ENCODE measurements around the gene EIF2S1.
"Not testable (repeated sequence)": the region's sequence is repeated elsewhere in the genome, so short reads cannot be mapped to it uniquely, and the experiment has no call there.

The EIF2S1 gene

DNA sequence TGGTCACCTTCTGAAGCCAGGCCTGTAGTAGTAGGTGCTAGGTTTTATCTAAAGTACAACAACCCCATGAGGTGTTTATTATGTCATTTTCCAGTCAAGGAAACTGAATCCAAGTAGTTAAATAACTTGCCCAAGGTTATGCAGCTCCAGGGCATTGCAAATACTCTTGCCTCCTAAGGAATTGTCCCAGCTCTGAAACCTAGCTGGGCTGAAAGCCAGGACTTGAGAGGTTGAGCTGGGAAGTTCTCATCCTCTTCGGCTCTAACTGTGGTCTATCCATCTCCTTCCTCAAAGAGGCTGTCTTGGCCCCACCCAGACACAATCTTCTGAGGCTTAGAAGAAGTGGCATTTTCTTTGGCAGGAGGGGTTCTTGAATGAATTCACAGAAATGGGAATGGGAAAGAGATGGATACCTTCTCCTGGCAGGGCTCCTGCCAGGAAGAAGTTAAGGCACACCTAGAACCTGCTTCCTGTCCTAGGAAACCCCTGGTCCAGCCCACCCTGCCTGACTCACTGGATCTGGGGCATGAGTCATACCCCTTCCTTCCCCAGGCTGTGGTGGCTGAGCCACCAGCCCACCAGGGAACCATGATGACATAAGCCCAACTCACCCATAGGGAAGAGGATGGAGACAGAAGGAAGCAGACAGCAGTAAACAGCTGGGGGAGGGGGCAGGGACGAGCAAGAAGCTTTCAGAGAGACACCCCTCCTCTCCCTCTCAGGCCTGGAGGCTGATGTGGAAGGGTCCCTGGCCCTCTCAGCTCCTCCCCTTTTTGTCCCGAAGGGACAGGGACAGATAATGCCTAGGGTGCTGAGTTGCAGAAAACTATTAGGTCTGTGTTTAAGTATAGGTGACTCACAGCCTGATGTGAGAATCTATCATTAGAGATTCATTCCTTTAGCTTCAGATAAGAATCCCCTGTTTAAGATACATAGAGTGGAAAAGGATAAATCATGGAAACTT, 54.0 kb downstream of the EIF2S1 start:
- no peak for DNase-seq

DNA sequence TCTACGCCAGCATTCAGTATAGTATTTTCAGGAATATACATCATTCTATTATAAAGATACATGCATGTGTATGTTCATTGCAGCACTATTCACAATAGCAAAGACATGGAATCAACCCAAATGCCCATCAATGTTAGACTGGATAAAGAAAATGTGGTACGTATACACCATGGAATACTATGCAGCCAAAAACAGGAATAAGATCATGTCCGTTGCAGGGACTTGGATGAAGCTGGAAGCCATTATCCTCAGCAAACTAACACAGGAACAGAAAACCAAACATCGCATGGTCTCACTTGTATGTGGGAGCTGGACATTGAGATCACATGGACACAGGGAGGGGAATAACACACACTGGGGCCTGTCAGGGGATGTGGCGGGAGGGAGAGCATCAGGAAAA, 55.5 kb downstream of the EIF2S1 start:
- not testable (repeated sequence) for DNase-seq

DNA sequence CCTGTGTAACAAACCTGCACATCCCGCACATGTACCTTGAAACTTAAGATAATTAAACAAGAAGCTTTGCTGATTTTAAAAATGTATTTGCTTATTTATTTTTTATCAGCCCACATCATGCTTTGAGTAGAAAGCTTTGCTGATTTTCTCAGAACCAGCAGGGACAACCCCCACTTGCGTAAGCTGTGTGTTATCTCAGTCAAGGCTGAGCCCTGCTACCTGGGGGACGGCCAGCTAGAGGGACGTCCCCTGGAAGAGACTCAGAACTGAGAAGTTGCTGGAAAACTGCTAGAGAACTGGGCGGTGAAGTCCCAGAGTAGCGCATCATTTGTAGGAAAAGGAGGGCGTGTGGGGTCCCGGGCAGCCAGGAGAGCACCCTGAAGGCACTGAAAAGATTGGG, 56.0 kb downstream of the EIF2S1 start:
- DNase-seq, result no peak

DNA sequence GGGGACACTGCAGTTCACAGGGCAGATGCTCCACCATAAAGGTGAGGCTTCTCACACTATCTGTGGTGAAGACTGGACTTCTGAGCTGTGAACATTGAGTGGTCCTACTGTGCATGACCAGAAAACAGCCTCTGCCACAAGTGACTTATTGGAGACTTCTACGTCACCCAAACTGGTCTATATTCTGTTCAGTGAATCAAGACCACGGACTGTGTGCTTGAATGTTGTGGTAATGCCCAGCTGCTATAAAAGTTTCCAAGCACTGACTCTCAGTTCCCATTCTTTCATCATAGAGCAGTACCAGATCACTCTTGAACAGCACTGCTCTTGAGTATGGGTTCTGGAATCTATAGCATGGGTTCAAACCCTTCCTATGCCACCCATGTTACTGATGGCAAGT, 56.7 kb downstream of the EIF2S1 start:
- no peak for DNase-seq

DNA sequence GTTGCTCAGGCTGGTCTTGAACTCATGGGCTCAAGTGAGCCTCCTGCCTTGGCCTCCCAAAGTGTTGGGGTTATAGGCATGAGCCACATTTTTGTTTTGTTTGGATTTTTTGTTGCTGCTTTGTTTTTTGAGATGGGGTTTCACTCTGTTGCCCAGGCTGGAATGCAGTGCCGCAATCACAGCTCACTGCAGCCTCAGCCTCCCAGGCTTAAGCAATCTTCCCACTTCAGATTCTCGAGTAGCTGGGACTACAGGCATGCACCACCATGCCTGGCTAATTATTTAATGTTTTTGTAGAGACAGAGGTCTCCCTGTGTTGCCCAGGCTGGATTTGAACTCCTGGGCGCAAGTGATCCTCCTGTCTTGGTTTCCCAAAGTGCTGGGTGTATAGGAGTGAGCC, 57.5 kb downstream of the EIF2S1 start:
- no peak for DNase-seq

DNA sequence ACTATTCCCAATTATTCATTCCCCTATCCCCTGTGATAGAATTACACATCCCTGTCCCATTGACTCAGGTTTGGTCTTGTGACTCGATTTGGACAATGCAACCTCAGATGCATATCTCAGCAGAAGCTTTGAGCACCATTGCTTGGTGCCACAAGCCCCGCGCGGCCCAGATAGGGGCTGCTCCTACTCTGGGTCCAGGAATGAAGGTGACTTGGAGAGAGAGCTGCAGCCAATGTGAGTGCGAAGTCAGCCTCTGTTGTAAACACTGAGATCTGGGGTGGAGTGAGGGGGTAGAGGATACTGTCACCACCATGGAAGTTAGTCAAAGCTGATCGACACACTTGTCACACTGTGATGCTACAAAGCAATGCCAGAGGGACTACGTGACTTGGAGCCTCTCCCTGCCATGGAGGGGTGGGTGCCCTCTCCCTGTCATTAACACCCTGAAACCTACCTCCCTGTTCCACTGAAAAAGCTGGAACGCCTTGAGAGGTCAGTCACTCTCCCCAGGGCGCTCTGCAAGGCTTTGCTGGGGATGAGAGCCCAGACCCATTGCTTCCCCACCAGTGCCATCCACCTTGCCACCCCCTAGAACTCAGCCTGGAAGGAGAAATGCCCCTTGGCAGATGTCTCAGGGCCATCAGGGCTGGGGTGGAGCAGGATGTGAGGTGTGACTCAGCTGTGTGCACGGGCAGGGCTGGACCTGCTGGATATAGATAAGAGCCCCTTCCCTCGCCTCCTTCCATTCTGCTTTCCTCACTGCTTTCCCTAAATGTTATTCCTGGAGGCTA, 58.5 kb downstream of the EIF2S1 start:
- no peak for DNase-seq

DNA sequence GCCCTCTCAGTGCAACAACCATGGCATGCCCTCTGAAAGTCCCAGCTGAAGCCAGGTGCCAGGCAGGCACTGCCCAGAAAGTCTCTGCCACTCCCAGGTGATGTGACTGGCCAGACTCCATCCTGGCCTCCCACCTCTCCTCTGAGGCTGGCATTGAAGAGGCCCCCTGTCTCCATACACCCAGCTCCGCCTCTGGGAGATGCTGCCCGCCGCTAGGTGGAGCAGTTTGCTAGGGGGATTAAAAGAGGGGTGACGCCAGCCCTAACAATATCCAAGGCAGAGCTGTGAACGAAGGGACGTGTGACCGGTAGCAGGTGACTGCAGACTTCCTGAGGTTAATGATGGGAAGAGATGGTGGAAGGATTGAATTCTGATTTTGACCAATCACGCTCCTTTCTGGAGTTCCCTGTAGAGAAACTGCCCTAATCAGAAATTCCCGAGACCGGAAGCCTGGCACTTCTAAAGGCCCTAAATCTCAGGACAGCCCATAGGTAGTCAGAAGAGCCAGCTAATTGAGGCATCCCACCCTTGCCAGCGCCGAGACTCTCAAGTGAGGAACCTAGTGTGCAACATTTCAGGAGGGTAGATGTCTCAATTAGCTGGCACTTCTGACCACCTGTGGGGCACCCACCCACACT, 60.1 kb downstream of the EIF2S1 start:
- DNase-seq, result no peak

DNA sequence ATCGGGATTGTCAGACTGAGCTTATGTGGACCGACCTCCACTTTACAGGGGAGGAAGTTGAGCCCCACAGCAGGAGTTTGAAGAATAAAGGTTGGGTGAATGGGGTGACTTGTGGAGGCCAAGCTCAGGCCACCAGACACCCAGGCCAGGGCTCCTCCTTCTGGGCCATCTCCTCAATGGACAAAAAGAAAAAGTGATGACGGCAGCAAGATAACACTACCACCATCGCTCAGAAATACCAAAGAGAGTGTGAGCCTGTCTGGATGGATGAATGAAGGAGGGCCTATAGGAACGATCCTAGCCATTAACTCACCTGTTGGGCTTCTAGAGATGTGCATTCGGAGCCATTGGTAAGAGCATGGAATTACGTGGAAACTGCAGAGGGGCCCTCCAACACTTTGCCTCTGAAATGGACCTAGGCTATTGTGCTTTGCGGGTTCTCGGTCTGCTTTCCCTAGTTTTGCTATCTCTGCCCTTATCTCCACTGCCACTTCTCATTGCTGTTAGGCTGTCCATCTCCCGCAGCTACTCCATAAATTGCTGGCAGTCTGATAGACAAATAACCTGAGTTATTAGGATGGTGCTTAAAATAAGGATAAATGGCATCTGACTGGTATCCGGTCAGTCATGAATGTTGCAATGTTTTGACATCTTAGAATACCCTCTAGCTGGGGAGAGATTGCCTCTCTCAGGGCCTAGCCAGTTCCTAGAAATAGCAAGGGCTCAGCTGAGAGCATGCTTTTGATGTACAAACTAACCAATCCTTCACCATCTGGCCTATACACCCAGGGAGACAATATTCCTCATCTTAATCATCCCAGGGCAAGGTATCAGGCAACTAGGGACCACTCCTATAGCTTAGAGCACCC, 61.5 kb downstream of the EIF2S1 start:
- DNase-seq, result no peak

DNA sequence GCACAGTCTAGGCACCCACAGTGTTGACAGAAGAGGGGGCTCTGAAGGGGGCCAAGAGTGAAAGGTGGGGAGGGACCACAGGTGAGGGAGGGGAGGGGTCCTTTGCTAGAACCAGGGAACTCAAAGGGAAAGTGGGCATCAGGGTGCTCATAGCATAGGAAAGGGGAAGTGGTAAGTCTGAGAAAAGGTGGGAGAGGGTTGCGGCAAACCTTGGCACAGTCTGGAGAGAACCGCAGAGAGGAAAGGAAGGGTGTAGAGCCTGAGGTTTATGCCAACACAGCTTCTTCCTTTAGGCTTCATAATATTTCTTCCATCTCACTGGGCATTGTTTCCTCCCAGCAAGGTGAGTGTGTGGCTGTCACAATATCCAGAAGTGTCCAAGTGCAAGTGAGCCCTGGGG, 63.3 kb downstream of the EIF2S1 start:
- no peak for DNase-seq

DNA sequence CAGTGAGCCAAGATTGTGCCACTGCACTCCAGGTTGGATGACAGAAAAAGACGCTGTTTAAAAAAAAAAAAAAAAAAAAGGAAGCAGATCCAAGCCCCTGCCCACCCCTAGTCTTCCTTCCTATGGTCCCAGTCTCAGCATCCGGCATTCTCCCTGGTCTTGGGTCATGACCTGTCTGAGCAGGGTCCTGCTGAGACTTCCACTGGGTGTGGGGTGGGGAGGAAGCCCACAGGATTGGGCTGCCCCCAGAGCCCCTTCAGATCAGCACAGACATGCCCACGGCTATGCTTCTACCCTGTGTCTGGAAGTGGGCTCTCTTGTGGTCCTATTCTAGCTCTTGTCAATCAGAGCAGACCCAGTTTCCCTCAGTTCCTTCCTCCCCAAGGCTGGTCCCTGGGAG, 64.4 kb downstream of the EIF2S1 start:
- DNase-seq, result no peak

DNA sequence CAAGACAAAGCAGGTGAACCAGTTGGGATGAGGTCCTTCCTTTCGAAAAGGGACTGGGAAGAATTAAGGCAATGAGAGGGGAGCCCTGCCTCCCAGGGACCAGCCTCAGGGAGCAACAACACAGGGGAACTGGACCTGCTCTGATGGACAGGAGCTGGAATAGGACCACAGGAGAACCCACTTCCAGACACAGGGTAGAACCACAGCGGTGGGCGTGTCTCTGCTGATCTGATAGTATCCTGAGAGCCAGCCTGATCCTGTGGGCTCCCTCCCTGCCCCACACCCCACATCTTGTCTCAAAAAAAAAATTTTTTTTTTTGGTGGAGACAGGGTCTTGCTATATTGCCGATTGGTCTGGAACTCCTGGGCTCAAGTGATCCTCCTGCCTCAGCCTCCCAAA, 65.5 kb downstream of the EIF2S1 start:
- DNase-seq, result no peak

DNA sequence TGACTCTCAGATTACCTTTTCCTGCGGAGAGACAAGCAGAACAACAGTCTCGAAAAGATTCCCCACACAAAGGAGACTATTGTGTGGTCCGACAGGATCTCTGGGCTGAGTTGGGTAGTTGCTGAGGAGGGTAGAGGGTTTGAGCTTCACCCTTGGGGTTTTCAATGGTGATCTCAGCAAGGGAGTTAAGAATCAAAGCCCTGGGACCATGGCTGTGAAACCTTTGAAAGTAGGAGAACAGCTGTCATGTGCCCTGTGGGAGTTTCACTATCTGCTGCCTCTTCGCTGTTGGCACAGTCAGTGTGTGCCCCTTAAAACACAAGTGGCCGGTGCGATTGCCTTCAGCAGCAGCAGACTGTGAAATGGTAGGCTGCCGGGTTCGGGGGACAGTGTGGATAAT, 66.0 kb downstream of the EIF2S1 start:
- DNase-seq, result no peak

DNA sequence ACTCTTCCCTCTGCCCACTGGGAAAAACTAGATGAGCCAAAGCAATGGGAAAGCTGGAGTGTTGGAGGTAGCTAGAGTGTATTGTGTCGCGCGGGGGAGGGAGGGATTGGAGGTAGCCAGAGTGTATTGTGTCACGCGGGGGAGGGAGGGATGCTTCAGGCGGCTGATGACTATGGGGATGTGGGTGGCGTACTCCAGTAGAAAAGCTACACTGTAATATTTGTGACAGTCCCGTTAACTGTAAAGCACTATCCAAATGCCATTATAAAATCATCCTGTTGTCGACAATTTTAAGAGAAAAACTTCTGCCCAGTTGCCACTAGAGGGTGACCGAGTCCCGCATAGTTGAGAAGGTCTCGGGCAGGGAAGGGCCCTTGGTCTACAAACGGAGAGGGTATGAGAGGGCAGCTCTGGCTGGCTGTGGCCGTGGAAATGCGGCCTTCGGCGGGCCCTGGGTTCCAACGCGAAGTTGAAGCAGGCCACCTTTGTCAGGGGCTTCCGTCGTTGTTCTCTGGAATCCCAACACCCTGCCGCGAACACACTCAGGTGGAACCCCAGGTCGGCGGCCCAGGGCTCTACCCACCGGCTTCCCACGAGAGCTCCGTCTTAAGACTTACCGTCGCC, 67.0 kb downstream of the EIF2S1 start:
- DNase-seq, result peak; percentile 17

DNA sequence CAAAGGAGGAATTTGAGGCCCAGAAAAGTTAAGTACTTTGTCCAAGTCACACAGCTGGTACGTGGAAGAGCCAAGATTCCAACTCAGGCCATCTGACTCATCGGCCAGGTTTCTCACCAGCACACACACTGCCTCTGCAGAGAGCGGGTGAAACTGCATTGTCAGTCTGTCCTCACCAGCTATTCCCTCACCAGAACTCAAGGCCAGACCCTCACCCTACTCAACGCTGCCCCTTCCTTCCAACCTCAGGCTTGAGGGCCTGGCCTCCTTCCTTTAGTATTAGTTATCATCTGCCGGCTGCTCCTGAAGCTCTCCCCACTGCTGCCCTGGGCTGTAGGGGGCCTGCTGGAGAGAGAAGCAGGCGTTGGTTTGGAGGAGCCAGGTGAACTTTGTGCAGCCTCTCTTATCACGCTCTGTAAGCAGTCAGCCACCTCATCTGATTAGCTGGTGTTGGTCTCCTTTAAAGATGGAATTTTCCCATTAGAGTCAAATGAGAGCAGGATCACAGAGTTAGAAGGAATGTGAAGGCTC, 68.4 kb downstream of the EIF2S1 start:
- DNase-seq, result no peak

DNA sequence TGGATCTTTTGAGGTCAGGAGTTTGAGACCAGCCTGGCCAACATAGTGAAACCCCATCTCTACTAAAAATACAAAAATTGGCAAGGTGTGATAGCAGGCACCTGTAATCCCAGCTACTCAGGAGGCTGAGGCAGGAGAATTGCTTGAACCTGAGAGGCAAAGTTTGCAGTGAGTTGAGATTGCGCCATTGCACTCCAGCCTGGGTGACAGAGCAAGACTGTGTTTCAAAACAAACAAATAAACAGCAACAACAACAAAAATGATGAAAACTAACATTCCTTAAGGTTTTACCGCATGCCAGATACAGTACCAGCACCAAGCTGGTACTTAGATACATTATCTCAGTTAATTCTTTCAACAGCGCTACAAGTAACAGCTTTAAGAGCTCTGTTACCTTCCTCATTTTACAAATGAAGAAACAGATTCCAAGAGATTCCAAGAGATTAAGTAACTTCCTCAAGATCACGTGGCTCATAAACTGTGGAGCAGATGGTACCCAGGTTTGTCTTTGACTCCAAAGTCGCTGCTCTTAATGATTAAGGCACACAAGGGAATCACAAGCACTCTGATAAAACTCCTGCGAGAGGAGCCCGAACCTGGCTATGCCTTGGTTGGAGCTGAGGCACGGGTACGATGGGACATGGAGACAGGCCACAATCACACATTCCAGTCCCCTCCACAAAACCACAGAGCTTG, 69.5 kb downstream of the EIF2S1 start:
- DNase-seq, result no peak

DNA sequence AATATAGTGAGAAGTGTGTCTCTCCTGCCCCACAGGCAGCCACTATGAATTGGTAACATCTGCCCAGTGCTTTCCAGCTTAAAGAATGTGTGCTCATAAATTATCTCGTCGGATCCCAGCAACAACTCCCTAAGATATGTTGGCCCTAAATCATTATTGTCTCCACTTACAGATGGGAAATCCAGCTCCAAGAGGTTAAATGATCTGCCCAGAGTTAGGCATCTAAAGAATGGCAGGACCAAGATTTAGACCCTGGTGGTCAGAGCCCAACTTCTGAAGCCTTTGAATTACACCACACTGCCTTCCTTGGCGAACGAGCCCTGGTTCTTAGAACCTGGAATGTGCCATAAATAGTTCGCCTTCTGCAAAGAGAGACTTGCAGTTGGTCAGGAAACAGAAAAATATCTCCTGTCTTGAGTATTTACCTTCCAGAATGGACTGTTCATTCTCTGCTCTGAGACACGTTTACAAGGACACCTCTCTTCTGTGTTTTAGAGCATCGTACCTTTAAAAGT, 72.0 kb downstream of the EIF2S1 start:
- no peak for DNase-seq

DNA sequence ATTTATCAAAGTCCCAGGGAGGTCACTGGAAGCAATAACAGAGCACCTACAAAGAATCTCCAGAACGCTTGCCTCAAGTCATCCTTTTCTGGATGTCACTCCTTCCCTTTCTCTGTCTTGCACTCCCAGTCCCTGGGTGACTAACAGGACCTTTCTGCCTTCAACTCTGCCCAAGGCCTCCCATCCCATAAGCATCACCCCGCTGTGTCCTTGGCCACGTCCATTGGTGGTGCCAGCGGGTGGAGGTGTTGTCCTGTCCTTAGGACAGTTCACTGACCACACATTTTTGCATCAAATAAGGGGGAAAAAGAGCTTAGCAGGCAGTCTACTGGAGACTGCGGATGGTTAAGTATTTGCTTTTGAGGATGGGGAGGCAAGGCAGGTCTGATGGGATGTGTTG, 75.5 kb downstream of the EIF2S1 start:
- DNase-seq, result no peak
